GM23338 (cell line): ENCODE measurements around the gene ACCSL. TPM values are rescaled to one million over a fixed set of nuclear protein-coding genes. Genes with fewer than 3 reads are reported as not detected.

Experiments
- ATAC-seq: fragments of 200-7000 bp; cut with Tn5 transposase; 3 replicates; pipeline ENCODE4 v1.9.1; 2020
- DNase-seq: peaks from one replicate; pipeline ENCODE4 v3.0.0-alpha.2; 2015; ENCODE audit warnings: low spot score
- H2AFZ ChIP-seq: fragments of 200-600 bp; sonication (generic); 2 replicates; pipeline ENCODE4 v1.8.0; 2016; ENCODE audit warnings: antibody characterized with exemption, mild to moderate bottlenecking, moderate library complexity
- H3F3A ChIP-seq: fragments of 200-600 bp; sonication (generic); replicated peaks from 2 replicates; pipeline ENCODE4 v1.8.0; 2017; ENCODE audit warnings: antibody characterized with exemption, mixed run types, low read depth
- H3K27ac ChIP-seq: fragments of 200-600 bp; sonication (generic); 2 replicates; pipeline ENCODE4 v1.6.1; 2016; ENCODE audit warnings: low read depth
- H3K27me3 ChIP-seq: fragments of 200-600 bp; sonication (generic); 2 replicates; pipeline ENCODE4 v1.8.0; 2016; ENCODE audit warnings: mild to moderate bottlenecking, mixed run types, moderate library complexity; ENCODE audit not compliant: insufficient read depth
- H3K36me3 ChIP-seq: fragments of 200-600 bp; sonication (generic); 2 replicates; pipeline ENCODE4 v1.8.0; 2016; ENCODE audit warnings: mild to moderate bottlenecking; ENCODE audit not compliant: insufficient read depth
- H3K4me1 ChIP-seq: fragments of 200-600 bp; sonication (generic); 2 replicates; pipeline ENCODE4 v1.8.0; 2016; ENCODE audit warnings: mild to moderate bottlenecking, moderate library complexity; ENCODE audit not compliant: insufficient read depth
- H3K4me2 ChIP-seq: fragments of 200-600 bp; sonication (generic); 2 replicates; pipeline ENCODE4 v1.7.1; 2017; ENCODE audit warnings: mixed run types
- H3K4me3 ChIP-seq: fragments of 200-600 bp; sonication (generic); 2 replicates; pipeline ENCODE4 v1.6.1; 2016; ENCODE audit warnings: mixed run types
- H3K79me2 ChIP-seq: fragments of 200-600 bp; sonication (generic); replicated peaks from 2 replicates; pipeline ENCODE4 v1.8.0; 2017; ENCODE audit warnings: mild to moderate bottlenecking; ENCODE audit not compliant: insufficient read depth
- H3K9me2 ChIP-seq: fragments of 200-600 bp; sonication (generic); 2 replicates; pipeline ENCODE4 v1.8.0; 2017; ENCODE audit not compliant: insufficient read depth
- H4K20me1 ChIP-seq: fragments of 200-600 bp; sonication (generic); replicated peaks from 2 replicates; pipeline ENCODE4 v1.8.0; 2017; ENCODE audit warnings: mild to moderate bottlenecking; ENCODE audit not compliant: insufficient read depth
- H3K27ac Mint-ChIP-seq: 2 replicates; pipeline ENCODE4 v1.8.0; 2020; ENCODE audit warnings: inconsistent platforms, mild to moderate bottlenecking, moderate library complexity, mixed read lengths
- H3K27me3 Mint-ChIP-seq: 3 replicates; pipeline ENCODE4 v1.8.0; 2022; ENCODE audit warnings: low read depth, mild to moderate bottlenecking, moderate library complexity, mixed read lengths, inconsistent platforms; ENCODE audit not compliant: insufficient read depth, poor library complexity
- H3K36me3 Mint-ChIP-seq: 3 replicates; pipeline ENCODE4 v1.8.0; 2021; ENCODE audit warnings: low read depth, mild to moderate bottlenecking, inconsistent platforms, moderate library complexity, mixed read lengths
- H3K4me1 Mint-ChIP-seq: 3 replicates; pipeline ENCODE4 v1.8.0; 2020; ENCODE audit warnings: mild to moderate bottlenecking, inconsistent platforms, mixed read lengths
- H3K4me3 Mint-ChIP-seq: 3 replicates; pipeline ENCODE4 v1.8.0; 2021; ENCODE audit warnings: moderate library complexity, mild to moderate bottlenecking, inconsistent platforms, mixed read lengths
- H3K9me3 Mint-ChIP-seq: 3 replicates; pipeline ENCODE4 v1.8.0; 2020; ENCODE audit warnings: moderate library complexity, mild to moderate bottlenecking, inconsistent platforms, mixed read lengths
- EZH2 ChIP-seq: fragments of 200-600 bp; sonication (generic); IDR thresholded peaks from one replicate; pipeline ENCODE4 v1.8.0; 2017; ENCODE audit warnings: antibody characterized with exemption, mild to moderate bottlenecking, low read depth; ENCODE audit not compliant: unreplicated experiment
- EZH2phosphoT487 ChIP-seq: fragments of 200-600 bp; sonication (generic); IDR thresholded peaks from one replicate; pipeline ENCODE4 v1.8.1; 2018; ENCODE audit warnings: antibody characterized with exemption; ENCODE audit not compliant: unreplicated experiment
- JUNB ChIP-seq: IDR thresholded peaks from one replicate; pipeline ENCODE4 v1.6.1; 2016; ENCODE audit warnings: antibody characterized with exemption; ENCODE audit not compliant: unreplicated experiment
- NANOG ChIP-seq: IDR thresholded peaks from 2 replicates; pipeline ENCODE4 v1.6.1; 2016; ENCODE audit warnings: antibody characterized with exemption, borderline replicate concordance
- POLR2AphosphoS5 ChIP-seq: IDR thresholded peaks from 2 replicates; pipeline ENCODE4 v1.6.1; 2016; ENCODE audit warnings: antibody characterized with exemption, low read depth
- ZNF114 ChIP-seq: fragments of 250-450 bp; sonication (Bioruptor Pico); IDR thresholded peaks from 2 replicates; pipeline ENCODE4 v1.5.0; 2020; ENCODE audit warnings: mild to moderate bottlenecking, moderate library complexity
- polyA plus RNA-seq: library from polyadenylated mRNA; unstranded; fragments of >200 nt; fragmentation: Nextera tagmentation; extraction: Ambion mirVana; gene quantifications from 2 replicates; pipeline ENCODE4 v1.2.1, GENCODE V29; 2016
- total RNA-seq: library from RNA; depleted of rRNA; stranded (reverse); fragments of >200 nt; shearing (Covaris generic); gene quantifications from 2 replicates; pipeline ENCODE4 v1.2.3, GENCODE V29; 2014
- TF ChIP-seq, protein P1 (sequence below), 2 experiments: fragments of 200-600 bp in 1 of 2; sonication (generic) in 1 of 2; conservative IDR thresholded peaks; 2 replicates each; pipeline versions ENCODE4 v1.5.1 to v1.6.1; 2016 to 2017; ENCODE audit warnings: antibody characterized with exemption in 2 of 2, low read depth in 2 of 2, mild to moderate bottlenecking in 2 of 2, moderate library complexity in 1 of 2
- TF ChIP-seq, protein P2 (sequence below): IDR thresholded peaks from one replicate; pipeline ENCODE4 v1.6.1; 2018; ENCODE audit warnings: antibody characterized with exemption; ENCODE audit not compliant: unreplicated experiment
- TF ChIP-seq, protein P3 (sequence below): IDR thresholded peaks from 2 replicates; pipeline ENCODE4 v1.6.1; 2016; ENCODE audit warnings: antibody characterized with exemption
- TF ChIP-seq, protein P4 (sequence below): fragments of 250-450 bp; sonication (Bioruptor Pico); IDR thresholded peaks from 2 replicates; pipeline ENCODE4 v1.5.0; 2020; ENCODE audit warnings: mild to moderate bottlenecking, moderate library complexity

The ACCSL gene
- total and polyA plus RNA-seq, 2 experiments from 2014 or later: not detected

DNA sequence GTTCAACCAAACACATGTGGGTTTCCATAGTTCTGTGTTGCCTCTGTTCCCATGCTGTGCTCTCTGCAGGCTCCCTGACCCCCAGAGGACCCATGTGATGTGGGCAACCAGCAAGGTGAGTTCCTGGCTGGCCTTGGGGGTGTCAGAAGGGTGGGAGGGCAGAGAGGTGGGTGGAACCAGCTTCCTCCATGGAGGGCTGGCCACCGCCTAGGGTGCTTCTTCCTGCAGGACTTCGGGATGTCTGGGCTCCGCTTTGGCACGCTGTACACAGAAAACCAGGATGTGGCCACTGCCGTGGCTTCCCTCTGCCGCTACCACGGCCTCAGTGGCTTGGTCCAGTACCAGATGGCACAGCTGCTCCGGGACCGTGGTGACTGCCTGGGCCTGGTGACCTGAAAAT lies 33.2 kb downstream of the ACCSL start:
- no peak overlapping the region for H3K27ac Mint-ChIP-seq
- no peak for TF ChIP-seq JUNB
- TF ChIP-seq, protein P1, sequence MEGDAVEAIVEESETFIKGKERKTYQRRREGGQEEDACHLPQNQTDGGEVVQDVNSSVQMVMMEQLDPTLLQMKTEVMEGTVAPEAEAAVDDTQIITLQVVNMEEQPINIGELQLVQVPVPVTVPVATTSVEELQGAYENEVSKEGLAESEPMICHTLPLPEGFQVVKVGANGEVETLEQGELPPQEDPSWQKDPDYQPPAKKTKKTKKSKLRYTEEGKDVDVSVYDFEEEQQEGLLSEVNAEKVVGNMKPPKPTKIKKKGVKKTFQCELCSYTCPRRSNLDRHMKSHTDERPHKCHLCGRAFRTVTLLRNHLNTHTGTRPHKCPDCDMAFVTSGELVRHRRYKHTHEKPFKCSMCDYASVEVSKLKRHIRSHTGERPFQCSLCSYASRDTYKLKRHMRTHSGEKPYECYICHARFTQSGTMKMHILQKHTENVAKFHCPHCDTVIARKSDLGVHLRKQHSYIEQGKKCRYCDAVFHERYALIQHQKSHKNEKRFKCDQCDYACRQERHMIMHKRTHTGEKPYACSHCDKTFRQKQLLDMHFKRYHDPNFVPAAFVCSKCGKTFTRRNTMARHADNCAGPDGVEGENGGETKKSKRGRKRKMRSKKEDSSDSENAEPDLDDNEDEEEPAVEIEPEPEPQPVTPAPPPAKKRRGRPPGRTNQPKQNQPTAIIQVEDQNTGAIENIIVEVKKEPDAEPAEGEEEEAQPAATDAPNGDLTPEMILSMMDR (conservative IDR thresholded peaks at IDR 0.05; ENCODE audit: low read depth in 2 of 2): no peak
- no peak for TF ChIP-seq EZH2
- no peak for TF ChIP-seq EZH2phosphoT487
- TF ChIP-seq, protein P2, sequence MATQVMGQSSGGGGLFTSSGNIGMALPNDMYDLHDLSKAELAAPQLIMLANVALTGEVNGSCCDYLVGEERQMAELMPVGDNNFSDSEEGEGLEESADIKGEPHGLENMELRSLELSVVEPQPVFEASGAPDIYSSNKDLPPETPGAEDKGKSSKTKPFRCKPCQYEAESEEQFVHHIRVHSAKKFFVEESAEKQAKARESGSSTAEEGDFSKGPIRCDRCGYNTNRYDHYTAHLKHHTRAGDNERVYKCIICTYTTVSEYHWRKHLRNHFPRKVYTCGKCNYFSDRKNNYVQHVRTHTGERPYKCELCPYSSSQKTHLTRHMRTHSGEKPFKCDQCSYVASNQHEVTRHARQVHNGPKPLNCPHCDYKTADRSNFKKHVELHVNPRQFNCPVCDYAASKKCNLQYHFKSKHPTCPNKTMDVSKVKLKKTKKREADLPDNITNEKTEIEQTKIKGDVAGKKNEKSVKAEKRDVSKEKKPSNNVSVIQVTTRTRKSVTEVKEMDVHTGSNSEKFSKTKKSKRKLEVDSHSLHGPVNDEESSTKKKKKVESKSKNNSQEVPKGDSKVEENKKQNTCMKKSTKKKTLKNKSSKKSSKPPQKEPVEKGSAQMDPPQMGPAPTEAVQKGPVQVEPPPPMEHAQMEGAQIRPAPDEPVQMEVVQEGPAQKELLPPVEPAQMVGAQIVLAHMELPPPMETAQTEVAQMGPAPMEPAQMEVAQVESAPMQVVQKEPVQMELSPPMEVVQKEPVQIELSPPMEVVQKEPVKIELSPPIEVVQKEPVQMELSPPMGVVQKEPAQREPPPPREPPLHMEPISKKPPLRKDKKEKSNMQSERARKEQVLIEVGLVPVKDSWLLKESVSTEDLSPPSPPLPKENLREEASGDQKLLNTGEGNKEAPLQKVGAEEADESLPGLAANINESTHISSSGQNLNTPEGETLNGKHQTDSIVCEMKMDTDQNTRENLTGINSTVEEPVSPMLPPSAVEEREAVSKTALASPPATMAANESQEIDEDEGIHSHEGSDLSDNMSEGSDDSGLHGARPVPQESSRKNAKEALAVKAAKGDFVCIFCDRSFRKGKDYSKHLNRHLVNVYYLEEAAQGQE: no peak
- TF ChIP-seq ZNF114 (CRISPR knock-in tag): no peak
- no peak for TF ChIP-seq POLR2AphosphoS5
- TF ChIP-seq NANOG: no peak
- TF ChIP-seq, protein P3, sequence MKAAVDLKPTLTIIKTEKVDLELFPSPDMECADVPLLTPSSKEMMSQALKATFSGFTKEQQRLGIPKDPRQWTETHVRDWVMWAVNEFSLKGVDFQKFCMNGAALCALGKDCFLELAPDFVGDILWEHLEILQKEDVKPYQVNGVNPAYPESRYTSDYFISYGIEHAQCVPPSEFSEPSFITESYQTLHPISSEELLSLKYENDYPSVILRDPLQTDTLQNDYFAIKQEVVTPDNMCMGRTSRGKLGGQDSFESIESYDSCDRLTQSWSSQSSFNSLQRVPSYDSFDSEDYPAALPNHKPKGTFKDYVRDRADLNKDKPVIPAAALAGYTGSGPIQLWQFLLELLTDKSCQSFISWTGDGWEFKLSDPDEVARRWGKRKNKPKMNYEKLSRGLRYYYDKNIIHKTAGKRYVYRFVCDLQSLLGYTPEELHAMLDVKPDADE: no peak
- no peak for DNase-seq
- H3K79me2 ChIP-seq: no peaks in the 10 kb centered on the region
- no peaks in the 10 kb centered on the region for H3K9me2 ChIP-seq
- no peak overlapping the region for H2AFZ ChIP-seq
- no peaks in the 10 kb centered on the region for H3F3A ChIP-seq
- H3K4me3 ChIP-seq: no peak overlapping the region
- no peaks in the 10 kb centered on the region for H3K36me3 ChIP-seq
- no peaks in the 10 kb centered on the region for H3K27me3 ChIP-seq
- H3K9me3 Mint-ChIP-seq: peaks cover 6% of the 10 kb centered on the region; the same call in 2 of the 3 replicates
- H3K4me1 ChIP-seq: no peaks in the 10 kb centered on the region
- no peak overlapping the region for H3K27ac ChIP-seq
- peaks cover 16% of the 10 kb centered on the region for H3K36me3 Mint-ChIP-seq
- H3K4me3 Mint-ChIP-seq: no peak overlapping the region
- 0 out of 3 replicates have a peak, but pooled peaks cover 4% of the 10 kb centered on the region for H3K4me1 Mint-ChIP-seq
- H3K4me2 ChIP-seq: no peak overlapping the region
- ATAC-seq: no peak
- no peaks in the 10 kb centered on the region for H3K27me3 Mint-ChIP-seq
- H4K20me1 ChIP-seq: no peaks in the 10 kb centered on the region

DNA sequence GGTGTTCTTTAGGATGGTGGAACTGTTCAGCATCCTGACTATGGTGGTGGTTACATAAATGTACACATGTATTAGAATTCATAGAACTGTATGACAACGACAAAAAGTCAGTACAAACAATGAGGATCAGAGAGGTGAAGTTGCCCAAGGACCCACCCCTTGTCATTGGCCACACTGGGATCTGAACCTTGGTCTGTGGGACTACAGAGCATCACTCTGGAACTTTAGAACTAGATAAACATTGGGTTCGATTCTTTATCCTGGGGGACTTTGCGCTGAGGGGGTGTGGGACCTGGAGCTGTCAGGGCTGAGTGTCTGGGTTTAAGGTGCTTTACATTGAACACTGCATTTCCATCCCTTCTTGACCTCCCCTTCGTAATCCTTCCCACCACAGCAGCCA lies 34.9 kb downstream of the ACCSL start:
- no peak overlapping the region for H3K27ac Mint-ChIP-seq
- H3F3A ChIP-seq: no peaks in the 10 kb centered on the region
- no peak for TF ChIP-seq EZH2phosphoT487
- TF ChIP-seq, protein P4, sequence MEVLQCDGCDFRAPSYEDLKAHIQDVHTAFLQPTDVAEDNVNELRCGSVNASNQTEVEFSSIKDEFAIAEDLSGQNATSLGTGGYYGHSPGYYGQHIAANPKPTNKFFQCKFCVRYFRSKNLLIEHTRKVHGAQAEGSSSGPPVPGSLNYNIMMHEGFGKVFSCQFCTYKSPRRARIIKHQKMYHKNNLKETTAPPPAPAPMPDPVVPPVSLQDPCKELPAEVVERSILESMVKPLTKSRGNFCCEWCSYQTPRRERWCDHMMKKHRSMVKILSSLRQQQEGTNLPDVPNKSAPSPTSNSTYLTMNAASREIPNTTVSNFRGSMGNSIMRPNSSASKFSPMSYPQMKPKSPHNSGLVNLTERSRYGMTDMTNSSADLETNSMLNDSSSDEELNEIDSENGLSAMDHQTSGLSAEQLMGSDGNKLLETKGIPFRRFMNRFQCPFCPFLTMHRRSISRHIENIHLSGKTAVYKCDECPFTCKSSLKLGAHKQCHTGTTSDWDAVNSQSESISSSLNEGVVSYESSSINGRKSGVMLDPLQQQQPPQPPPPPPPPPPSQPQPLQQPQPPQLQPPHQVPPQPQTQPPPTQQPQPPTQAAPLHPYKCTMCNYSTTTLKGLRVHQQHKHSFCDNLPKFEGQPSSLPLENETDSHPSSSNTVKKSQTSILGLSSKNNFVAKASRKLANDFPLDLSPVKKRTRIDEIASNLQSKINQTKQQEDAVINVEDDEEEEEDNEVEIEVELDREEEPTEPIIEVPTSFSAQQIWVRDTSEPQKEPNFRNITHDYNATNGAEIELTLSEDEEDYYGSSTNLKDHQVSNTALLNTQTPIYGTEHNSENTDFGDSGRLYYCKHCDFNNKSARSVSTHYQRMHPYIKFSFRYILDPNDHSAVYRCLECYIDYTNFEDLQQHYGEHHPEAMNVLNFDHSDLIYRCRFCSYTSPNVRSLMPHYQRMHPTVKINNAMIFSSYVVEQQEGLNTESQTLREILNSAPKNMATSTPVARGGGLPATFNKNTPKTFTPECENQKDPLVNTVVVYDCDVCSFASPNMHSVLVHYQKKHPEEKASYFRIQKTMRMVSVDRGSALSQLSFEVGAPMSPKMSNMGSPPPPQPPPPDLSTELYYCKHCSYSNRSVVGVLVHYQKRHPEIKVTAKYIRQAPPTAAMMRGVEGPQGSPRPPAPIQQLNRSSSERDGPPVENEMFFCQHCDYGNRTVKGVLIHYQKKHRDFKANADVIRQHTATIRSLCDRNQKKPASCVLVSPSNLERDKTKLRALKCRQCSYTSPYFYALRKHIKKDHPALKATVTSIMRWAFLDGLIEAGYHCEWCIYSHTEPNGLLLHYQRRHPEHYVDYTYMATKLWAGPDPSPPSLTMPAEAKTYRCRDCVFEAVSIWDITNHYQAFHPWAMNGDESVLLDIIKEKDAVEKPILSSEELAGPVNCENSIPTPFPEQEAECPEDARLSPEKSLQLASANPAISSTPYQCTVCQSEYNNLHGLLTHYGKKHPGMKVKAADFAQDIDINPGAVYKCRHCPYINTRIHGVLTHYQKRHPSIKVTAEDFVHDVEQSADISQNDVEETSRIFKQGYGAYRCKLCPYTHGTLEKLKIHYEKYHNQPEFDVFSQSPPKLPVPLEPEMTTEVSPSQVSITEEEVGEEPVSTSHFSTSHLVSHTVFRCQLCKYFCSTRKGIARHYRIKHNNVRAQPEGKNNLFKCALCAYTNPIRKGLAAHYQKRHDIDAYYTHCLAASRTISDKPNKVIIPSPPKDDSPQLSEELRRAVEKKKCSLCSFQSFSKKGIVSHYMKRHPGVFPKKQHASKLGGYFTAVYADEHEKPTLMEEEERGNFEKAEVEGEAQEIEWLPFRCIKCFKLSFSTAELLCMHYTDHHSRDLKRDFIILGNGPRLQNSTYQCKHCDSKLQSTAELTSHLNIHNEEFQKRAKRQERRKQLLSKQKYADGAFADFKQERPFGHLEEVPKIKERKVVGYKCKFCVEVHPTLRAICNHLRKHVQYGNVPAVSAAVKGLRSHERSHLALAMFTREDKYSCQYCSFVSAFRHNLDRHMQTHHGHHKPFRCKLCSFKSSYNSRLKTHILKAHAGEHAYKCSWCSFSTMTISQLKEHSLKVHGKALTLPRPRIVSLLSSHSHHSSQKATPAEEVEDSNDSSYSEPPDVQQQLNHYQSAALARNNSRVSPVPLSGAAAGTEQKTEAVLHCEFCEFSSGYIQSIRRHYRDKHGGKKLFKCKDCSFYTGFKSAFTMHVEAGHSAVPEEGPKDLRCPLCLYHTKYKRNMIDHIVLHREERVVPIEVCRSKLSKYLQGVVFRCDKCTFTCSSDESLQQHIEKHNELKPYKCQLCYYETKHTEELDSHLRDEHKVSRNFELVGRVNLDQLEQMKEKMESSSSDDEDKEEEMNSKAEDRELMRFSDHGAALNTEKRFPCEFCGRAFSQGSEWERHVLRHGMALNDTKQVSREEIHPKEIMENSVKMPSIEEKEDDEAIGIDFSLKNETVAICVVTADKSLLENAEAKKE (CRISPR knock-in tag): no peak
- TF ChIP-seq POLR2AphosphoS5: no peak

More for the DNA sequence above, 34.9 kb downstream of the ACCSL start:
- Histone ChIP-seq H2AFZ (no peak overlapping the region), H3K4me1 (no peaks in the 10 kb centered on the region), H3K4me3 (no peak overlapping the region), H3K79me2 (no peaks in the 10 kb centered on the region), H3K9me2 (peaks cover 2% of the 10 kb centered on the region; the same call in 1 of the 2 replicates), H3K4me2 (no peak overlapping the region), H3K36me3 (no peaks in the 10 kb centered on the region), H3K27me3 (no peaks in the 10 kb centered on the region), H4K20me1 (no peaks in the 10 kb centered on the region), H3K27ac (no peak overlapping the region)
- Mint-ChIP-seq H3K27me3 (no peaks in the 10 kb centered on the region), H3K36me3 (peaks cover 18% of the 10 kb centered on the region), H3K4me1 (0 out of 3 replicates have a peak, but pooled peaks cover 4% of the 10 kb centered on the region), H3K9me3 (peaks cover 9% of the 10 kb centered on the region; the same call in 2 of the 3 replicates), H3K4me3 (no peak overlapping the region)
- no peak for DNase-seq
- ATAC-seq: no peak
